WTC11 (cell line): ENCODE data around the gene PAQR4. TPM values are rescaled to one million over a fixed set of nuclear protein-coding genes. Genes with fewer than 3 reads are reported as not detected.

Experiments used
- ATAC-seq: fragments of 200-7000 bp; cut with Tn5 transposase; 2 replicates; pipeline ENCODE4 v1.10.0; 2021; ENCODE audit warnings: mild to moderate bottlenecking, moderate library complexity
- CTCF ChIA-PET: fragments of 300-600 bp; sonication (Branson Sonifier 250); formaldehyde crosslinking; loops from one replicate; lab custom pipeline; 2021; ENCODE audit warnings: antibody characterized with exemption; lab: Charles Lee
- POLR2A ChIA-PET: fragments of 350-600 bp; sonication (Branson Sonifier 250); formaldehyde crosslinking; loops from one replicate; lab custom pipeline; 2021; ENCODE audit warnings: antibody characterized with exemption; lab: Charles Lee
- DNase-seq: peaks from one replicate; pipeline ENCODE4 v3.0.0; 2021; ENCODE audit warnings: low spot score
- H3K27ac Mint-ChIP-seq: 2 replicates; pipeline ENCODE4 v1.8.0; 2021; ENCODE audit warnings: mixed read lengths
- H3K27me3 Mint-ChIP-seq: 2 replicates; pipeline ENCODE4 v1.8.0; 2021; ENCODE audit warnings: low read depth, mild to moderate bottlenecking, moderate library complexity, mixed read lengths
- H3K36me3 Mint-ChIP-seq: 2 replicates; pipeline ENCODE4 v1.8.0; 2021; ENCODE audit warnings: mixed read lengths
- H3K4me1 Mint-ChIP-seq: 2 replicates; pipeline ENCODE4 v1.8.0; 2022; ENCODE audit warnings: mixed read lengths
- H3K4me3 Mint-ChIP-seq: 2 replicates; pipeline ENCODE4 v1.8.0; 2021; ENCODE audit warnings: mild to moderate bottlenecking, moderate library complexity, mixed read lengths
- H3K9me3 Mint-ChIP-seq: 2 replicates; pipeline ENCODE4 v1.8.0; 2021; ENCODE audit warnings: mixed read lengths
- ELF4 ChIP-seq: sonication (generic); formaldehyde crosslinking; IDR thresholded peaks from 2 replicates; pipeline ENCODE4 v1.8.1; 2022; ENCODE audit warnings: low read depth, mild to moderate bottlenecking, moderate library complexity, missing genetic modification reagents
- FOXK1 ChIP-seq: sonication (generic); formaldehyde crosslinking; IDR thresholded peaks from 2 replicates; pipeline ENCODE4 v1.8.0; 2022; ENCODE audit warnings: mild to moderate bottlenecking, moderate library complexity, missing genetic modification reagents
- FOXP1 ChIP-seq: sonication (generic); formaldehyde crosslinking; IDR thresholded peaks from 2 replicates; pipeline ENCODE4 v1.8.0; 2022; ENCODE audit warnings: missing genetic modification reagents, mild to moderate bottlenecking, moderate library complexity, borderline replicate concordance
- HMGA2 ChIP-seq: fragments of 250-450 bp; sonication (Bioruptor Pico); IDR thresholded peaks from 2 replicates; pipeline ENCODE4 v1.4.0; 2021; ENCODE audit warnings: mild to moderate bottlenecking, moderate library complexity
- HMGXB4 ChIP-seq: sonication (generic); formaldehyde crosslinking; IDR thresholded peaks from 2 replicates; pipeline ENCODE4 v1.8.1; 2023; ENCODE audit warnings: mild to moderate bottlenecking, moderate library complexity, missing genetic modification reagents
- IRF1 ChIP-seq: sonication (generic); formaldehyde crosslinking; IDR thresholded peaks from 2 replicates; pipeline ENCODE4 v1.8.0; 2023; ENCODE audit warnings: missing genetic modification reagents
- MYBL2 ChIP-seq: sonication (generic); formaldehyde crosslinking; IDR thresholded peaks from 2 replicates; pipeline ENCODE4 v1.8.1; 2023; ENCODE audit warnings: mild to moderate bottlenecking, moderate library complexity, missing genetic modification reagents
- NR1H2 ChIP-seq: sonication (generic); formaldehyde crosslinking; IDR thresholded peaks from 2 replicates; pipeline ENCODE4 v1.9.0; 2021; ENCODE audit warnings: mild to moderate bottlenecking, moderate library complexity, missing genetic modification reagents
- PRDM15 ChIP-seq: sonication (generic); formaldehyde crosslinking; IDR thresholded peaks from 2 replicates; pipeline ENCODE4 v1.8.0; 2022; ENCODE audit warnings: missing genetic modification reagents
- SMAD3 ChIP-seq: sonication (generic); formaldehyde crosslinking; IDR thresholded peaks from 2 replicates; pipeline ENCODE4 v1.8.0; 2022; ENCODE audit warnings: missing genetic modification reagents, mild to moderate bottlenecking, borderline replicate concordance
- SP1 ChIP-seq: sonication (generic); formaldehyde crosslinking; conservative IDR thresholded peaks from 2 replicates; pipeline ENCODE4 v1.8.1; 2022; ENCODE audit warnings: missing genetic modification reagents
- TEAD1 ChIP-seq: sonication (generic); formaldehyde crosslinking; IDR thresholded peaks from 2 replicates; pipeline ENCODE4 v1.8.0; 2022; ENCODE audit warnings: mild to moderate bottlenecking, missing genetic modification reagents
- TP53 ChIP-seq: sonication (generic); formaldehyde crosslinking; IDR thresholded peaks from 2 replicates; pipeline ENCODE4 v1.8.1; 2023; ENCODE audit warnings: mild to moderate bottlenecking, missing genetic modification reagents
- USF1 ChIP-seq: sonication (generic); formaldehyde crosslinking; IDR thresholded peaks from 2 replicates; pipeline ENCODE4 v1.8.0; 2022; ENCODE audit warnings: mild to moderate bottlenecking, missing genetic modification reagents
- ZBTB43 ChIP-seq: sonication (generic); formaldehyde crosslinking; IDR thresholded peaks from 2 replicates; pipeline ENCODE4 v1.8.1; 2023; ENCODE audit warnings: mild to moderate bottlenecking, missing genetic modification reagents
- ZMAT4 ChIP-seq: fragments of 250-450 bp; sonication (Bioruptor Pico); IDR thresholded peaks from 2 replicates; pipeline ENCODE4 v1.9.0; 2021; ENCODE audit warnings: mild to moderate bottlenecking
- ZNF281 ChIP-seq: sonication (generic); formaldehyde crosslinking; IDR thresholded peaks from 2 replicates; pipeline ENCODE4 v1.8.0; 2023; ENCODE audit warnings: mild to moderate bottlenecking, missing genetic modification reagents
- ZNF396 ChIP-seq: fragments of 250-450 bp; sonication (Bioruptor Pico); IDR thresholded peaks from 2 replicates; pipeline ENCODE4 v1.8.0; 2021; ENCODE audit warnings: mild to moderate bottlenecking, moderate library complexity, borderline replicate concordance
- ZNF416 ChIP-seq: fragments of 250-450 bp; sonication (Bioruptor Pico); IDR thresholded peaks from 2 replicates; pipeline ENCODE4 v1.9.0; 2021; ENCODE audit warnings: mild to moderate bottlenecking, inconsistent platforms
- ZNF512 ChIP-seq: sonication (generic); formaldehyde crosslinking; IDR thresholded peaks from 2 replicates; pipeline ENCODE4 v1.8.1; 2022; ENCODE audit warnings: missing genetic modification reagents, borderline replicate concordance
- ZNF671 ChIP-seq: fragments of 250-450 bp; sonication (Bioruptor Pico); IDR thresholded peaks from 2 replicates; pipeline ENCODE4 v1.8.0; 2021; ENCODE audit warnings: mild to moderate bottlenecking
- total RNA-seq: library from RNA; stranded (reverse); gene quantifications from 3 replicates; pipeline ENCODE4 v1.2.3, GENCODE V29; 2021

The PAQR4 gene
- total RNA-seq, 1 experiment from 2014 or later: 32.4 TPM

GRCh38 chr16:3020604-3021448 lies 51.7 kb downstream of the PAQR4 start:
- DNase-seq (peak; percentile 85), ATAC-seq (peak; percentile 4)
- CTCF ChIA-PET: interaction anchor here (0.6 to 8.6 kb wide), 26 partner anchors 11 to 1339 kb away, joined by 3 to 360 read pairs (median 4); partner anchors contain the start of genes CLDN9, FLYWCH1, KREMEN2 and ZSCAN10
- Mint-ChIP-seq H3K36me3 (peaks cover 14% of the 10 kb centered on the region), H3K27ac (peak overlapping the region; percentile 99), H3K4me3 (peak overlapping the region; percentile 86), H3K27me3 (peaks cover 2% of the 10 kb centered on the region; the same call in 1 of the 2 replicates), H3K4me1 (peaks cover 49% of the 10 kb centered on the region), H3K9me3 (no peaks in the 10 kb centered on the region)
- POLR2A ChIA-PET: interaction anchor here (0.6 to 17.1 kb wide), 15 partner anchors 9 to 149 kb away, joined by 3 to 502 read pairs (median 5); partner anchors contain the start of genes CLDN9 and ZSCAN10
- no peak for TF ChIP-seq ZNF396
- TF ChIP-seq MYBL2: peak; percentile 14; the same call in 1 of the 2 replicates
- no peak for TF ChIP-seq ELF4
- TF ChIP-seq ZNF512 (CRISPR knock-in tag): no peak
- TF ChIP-seq HMGA2 (CRISPR knock-in tag): 0 out of 2 replicates have a peak, but pooled peaks have one; percentile 16
- peak; percentile 80; the same call in 1 of the 2 replicates for TF ChIP-seq ZNF671 (CRISPR knock-in tag)
- TF ChIP-seq FOXK1 (CRISPR knock-in tag): 0 out of 2 replicates have a peak, but pooled peaks have one; percentile 12
- no peak for TF ChIP-seq IRF1 (CRISPR knock-in tag)
- TF ChIP-seq ZBTB43 (CRISPR knock-in tag): 0 out of 2 replicates have a peak, but pooled peaks have one; percentile 58
- TF ChIP-seq TEAD1 (CRISPR knock-in tag): peak; percentile 33; the same call in 1 of the 2 replicates
- no peak for TF ChIP-seq ZNF416 (CRISPR knock-in tag)
- TF ChIP-seq HMGXB4 (CRISPR knock-in tag): peak; percentile 56; the same call in 1 of the 2 replicates
- 0 out of 2 replicates have a peak, but pooled peaks have one; percentile 5 for TF ChIP-seq USF1 (CRISPR knock-in tag)
- TF ChIP-seq FOXP1 (CRISPR knock-in tag): no peak; the same call in 1 of the 2 replicates
- no peak for TF ChIP-seq NR1H2 (CRISPR knock-in tag)
- TF ChIP-seq SP1: peak; percentile 12; the same call in 1 of the 2 replicates
- peak; percentile 45; the same call in 1 of the 2 replicates for TF ChIP-seq TP53 (CRISPR knock-in tag)
- peak; percentile 58 for TF ChIP-seq ZNF281 (CRISPR knock-in tag)
- 0 out of 2 replicates have a peak, but pooled peaks have one; percentile 32 for TF ChIP-seq SMAD3 (CRISPR knock-in tag)
- no peak for TF ChIP-seq ZMAT4
- peak; percentile 88 for TF ChIP-seq PRDM15 (CRISPR knock-in tag)
